Karpas-422 (cell line): ENCODE measurements around the gene TRMT44. TPM values are rescaled to one million over a fixed set of nuclear protein-coding genes. Genes with fewer than 3 reads are reported as not detected.

ENCODE experiments used
- DNase-seq: peaks from one replicate; pipeline ENCODE4 v3.0.0-alpha.2; 2015
- H2AFZ ChIP-seq: fragments of 200-600 bp; sonication (generic); 2 replicates; pipeline ENCODE4 v1.6.1; 2014; ENCODE audit warnings: antibody characterized with exemption, low read length, mixed read lengths
- H3K27ac ChIP-seq: fragments of 200-600 bp; sonication (generic); 2 replicates; pipeline ENCODE4 v1.5.1; 2014; ENCODE audit warnings: mild to moderate bottlenecking, low read length, moderate library complexity
- H3K27me3 ChIP-seq: fragments of 200-600 bp; sonication (generic); 2 replicates; pipeline ENCODE4 v1.6.1; 2014; ENCODE audit warnings: low read length, mixed read lengths
- H3K36me3 ChIP-seq: fragments of 200-600 bp; sonication (generic); 2 replicates; pipeline ENCODE4 v1.6.1; 2014; ENCODE audit warnings: low read length, mixed read lengths; ENCODE audit not compliant: insufficient read depth
- H3K4me1 ChIP-seq: fragments of 200-600 bp; sonication (generic); 2 replicates; pipeline ENCODE4 v1.6.1; 2014; ENCODE audit warnings: mild to moderate bottlenecking, low read length, mixed read lengths
- H3K4me2 ChIP-seq: fragments of 200-600 bp; sonication (generic); 2 replicates; pipeline ENCODE4 v1.6.1; 2014; ENCODE audit warnings: low read length, low read depth, mild to moderate bottlenecking; ENCODE audit not compliant: poor library complexity, severe bottlenecking
- H3K4me3 ChIP-seq: fragments of 200-600 bp; sonication (generic); 2 replicates; pipeline ENCODE4 v1.5.1; 2014; ENCODE audit warnings: mild to moderate bottlenecking, antibody characterized with exemption, low read length, mixed read lengths
- H3K79me2 ChIP-seq: fragments of 200-600 bp; sonication (generic); 2 replicates; pipeline ENCODE4 v1.6.1; 2014; ENCODE audit warnings: mild to moderate bottlenecking, low read length, mixed read lengths
- H3K9ac ChIP-seq: fragments of 200-600 bp; sonication (generic); 2 replicates; pipeline ENCODE4 v1.6.0; 2014; ENCODE audit warnings: low read length
- H3K9me2 ChIP-seq: fragments of 200-600 bp; sonication (generic), shearing (Covaris generic); replicated peaks from 2 replicates; pipeline ENCODE4 v1.6.0; 2014; ENCODE audit warnings: mild to moderate bottlenecking, low read length, moderate library complexity; ENCODE audit not compliant: insufficient read depth
- H3K9me3 ChIP-seq: fragments of 300-700, 200-600 bp; sonication (generic); 2 replicates; pipeline ENCODE4 v1.6.1; 2014; ENCODE audit warnings: low read length, mixed read lengths
- H4K20me1 ChIP-seq: fragments of 200-600 bp; sonication (generic); 2 replicates; pipeline ENCODE4 v1.6.1; 2014; ENCODE audit warnings: mild to moderate bottlenecking, antibody characterized with exemption, low read length, low read depth; ENCODE audit not compliant: insufficient read depth
- total RNA-seq: library from RNA; depleted of rRNA; stranded (reverse); fragments of >200 nt; shearing (Covaris generic); gene quantifications from 2 replicates; pipeline ENCODE4 v1.2.3, GENCODE V29; 2014; ENCODE audit warnings: low replicate concordance

The TRMT44 gene
- total RNA-seq, 1 experiment from 2014 or later = 14.1 TPM

DNA sequence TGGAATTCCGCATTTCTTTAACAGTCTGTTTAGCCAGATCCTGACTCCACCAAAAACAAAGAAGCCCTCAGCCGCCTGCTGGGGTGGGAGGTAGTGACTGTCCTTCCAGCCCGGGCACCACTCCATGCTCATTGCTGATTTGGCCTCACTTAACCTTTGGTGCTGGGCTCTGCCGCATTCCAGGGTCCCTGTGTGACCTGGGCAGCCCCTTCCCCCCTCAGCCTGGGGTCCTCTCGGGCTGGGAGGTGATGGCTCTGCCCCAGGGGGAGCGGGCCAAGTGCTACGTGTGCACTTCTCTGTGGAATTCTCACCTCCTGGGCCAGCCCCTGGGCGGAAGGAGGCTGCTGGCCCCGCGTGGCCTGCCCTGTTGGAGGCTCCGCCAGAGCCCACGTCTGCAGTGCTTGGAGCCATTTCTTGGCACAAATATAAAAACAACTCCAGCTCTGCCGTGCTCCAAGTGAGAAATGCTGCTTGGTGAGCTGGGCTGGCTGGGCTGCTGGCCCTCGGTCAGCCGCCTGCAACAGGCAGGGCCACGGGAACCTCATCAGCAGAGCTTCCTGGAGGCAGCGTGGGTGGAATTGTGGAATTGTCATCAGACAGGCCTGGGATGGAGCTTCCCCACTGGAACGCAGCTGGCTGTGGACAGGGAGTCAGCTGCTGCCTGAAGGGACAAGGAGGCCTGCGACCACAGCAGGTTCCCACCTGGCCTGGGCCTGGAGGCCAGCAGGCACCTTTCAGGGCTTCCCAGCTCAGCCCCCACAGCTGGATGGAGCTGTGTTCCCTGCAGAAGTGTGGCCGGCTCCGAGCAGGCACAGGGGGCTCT is 66.0 kb downstream of the TRMT44 start:
- DNase-seq = no peak
- H2AFZ ChIP-seq = no peak overlapping the region
- H3K9me2 ChIP-seq = no peaks in the 10 kb centered on the region
- H4K20me1 ChIP-seq = no peaks in the 10 kb centered on the region
- H3K27me3 ChIP-seq = no peaks in the 10 kb centered on the region
- H3K4me1 ChIP-seq = no peaks in the 10 kb centered on the region
- H3K9me3 ChIP-seq = no peaks in the 10 kb centered on the region
- H3K4me2 ChIP-seq = no peak overlapping the region
- H3K79me2 ChIP-seq = no peaks in the 10 kb centered on the region
- H3K36me3 ChIP-seq = no peaks in the 10 kb centered on the region
- no peak overlapping the region for H3K4me3 ChIP-seq
- H3K27ac ChIP-seq = no peak overlapping the region
- H3K9ac ChIP-seq = no peak overlapping the region

DNA sequence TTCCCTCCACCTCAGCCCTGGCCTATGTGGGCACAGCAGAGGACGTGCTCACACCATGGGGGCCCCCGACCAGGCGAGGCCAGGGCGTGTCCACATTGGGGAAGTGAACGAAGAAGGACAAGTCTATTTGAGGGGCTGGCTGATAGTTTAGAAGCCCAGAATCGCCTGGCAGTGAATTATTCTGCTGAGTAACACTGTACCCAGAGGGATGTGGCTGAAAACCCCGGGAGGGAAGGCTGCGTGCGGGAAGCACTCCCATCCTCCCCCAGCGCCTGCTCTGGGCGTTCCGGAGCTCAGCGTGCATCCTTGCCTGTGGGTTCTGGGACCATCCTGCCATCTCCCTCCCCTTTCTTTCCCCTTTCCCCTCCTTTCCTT is 66.6 kb downstream of the TRMT44 start:
- H3K9me2 ChIP-seq = no peaks in the 10 kb centered on the region
- no peak for DNase-seq
- H4K20me1 ChIP-seq = no peaks in the 10 kb centered on the region
- H3K27ac ChIP-seq = no peak overlapping the region
- H3K27me3 ChIP-seq = no peaks in the 10 kb centered on the region
- no peaks in the 10 kb centered on the region for H3K4me1 ChIP-seq
- no peaks in the 10 kb centered on the region for H3K9me3 ChIP-seq
- H3K36me3 ChIP-seq = no peaks in the 10 kb centered on the region
- H3K9ac ChIP-seq = no peak overlapping the region
- H3K4me2 ChIP-seq = no peak overlapping the region
- no peak overlapping the region for H3K4me3 ChIP-seq
- no peak overlapping the region for H2AFZ ChIP-seq
- H3K79me2 ChIP-seq = no peaks in the 10 kb centered on the region

DNA sequence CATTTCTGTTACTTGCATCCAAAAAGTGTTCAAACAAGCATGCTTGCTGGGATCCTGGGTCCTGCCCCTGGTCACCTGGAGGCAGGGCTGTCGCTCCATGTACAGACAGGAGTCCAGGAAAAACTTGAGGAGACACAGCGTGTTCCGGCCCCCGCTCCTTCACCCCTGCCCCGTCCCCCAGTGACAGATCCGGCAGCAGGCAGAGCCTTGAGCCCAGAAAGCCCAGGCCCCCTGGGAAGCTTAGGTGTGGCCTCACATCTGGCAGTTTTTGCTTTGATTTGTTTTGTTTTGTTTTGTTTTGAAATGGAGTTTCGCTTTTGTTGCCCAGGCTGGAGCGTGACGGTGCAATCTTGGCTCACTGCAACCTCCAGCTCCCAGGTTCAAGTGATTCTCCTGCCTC is 67.0 kb downstream of the TRMT44 start:
- Histone ChIP-seq H3K27me3 (no peaks in the 10 kb centered on the region), H3K9me2 (no peaks in the 10 kb centered on the region), H2AFZ (no peak overlapping the region), H3K9ac (no peak overlapping the region), H3K27ac (no peak overlapping the region), H3K4me2 (no peak overlapping the region), H3K4me1 (no peaks in the 10 kb centered on the region), H3K4me3 (no peak overlapping the region), H4K20me1 (no peaks in the 10 kb centered on the region), H3K79me2 (no peaks in the 10 kb centered on the region), H3K36me3 (no peaks in the 10 kb centered on the region), H3K9me3 (no peaks in the 10 kb centered on the region)
- no peak for DNase-seq

DNA sequence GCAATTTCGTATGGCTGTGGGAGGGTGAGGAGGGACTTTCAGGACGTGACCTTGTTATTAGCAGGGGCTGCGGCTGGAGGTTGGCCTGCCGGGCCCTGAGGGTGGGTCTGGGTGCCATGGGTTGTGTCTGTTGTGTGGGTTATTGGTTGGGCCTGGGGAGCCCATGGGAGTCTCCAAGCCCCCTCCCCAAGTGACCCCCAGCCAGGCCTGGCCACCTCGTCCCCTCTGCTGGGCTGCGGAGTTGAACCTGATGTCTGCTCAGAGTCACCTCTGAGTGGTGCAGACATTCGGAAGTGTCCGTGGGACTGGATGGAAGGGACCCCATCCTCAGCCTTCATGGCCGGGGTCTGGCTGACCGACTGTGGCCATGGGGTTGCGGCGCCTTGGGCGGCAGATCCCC is 67.7 kb downstream of the TRMT44 start:
- Histone ChIP-seq H3K4me1 (no peaks in the 10 kb centered on the region), H3K9me2 (no peaks in the 10 kb centered on the region), H3K4me3 (no peak overlapping the region), H3K27ac (no peak overlapping the region), H3K79me2 (no peaks in the 10 kb centered on the region), H3K9ac (no peak overlapping the region), H3K36me3 (no peaks in the 10 kb centered on the region), H2AFZ (no peak overlapping the region), H3K27me3 (no peaks in the 10 kb centered on the region), H4K20me1 (no peaks in the 10 kb centered on the region), H3K9me3 (no peaks in the 10 kb centered on the region), H3K4me2 (no peak overlapping the region)
- no peak for DNase-seq

DNA sequence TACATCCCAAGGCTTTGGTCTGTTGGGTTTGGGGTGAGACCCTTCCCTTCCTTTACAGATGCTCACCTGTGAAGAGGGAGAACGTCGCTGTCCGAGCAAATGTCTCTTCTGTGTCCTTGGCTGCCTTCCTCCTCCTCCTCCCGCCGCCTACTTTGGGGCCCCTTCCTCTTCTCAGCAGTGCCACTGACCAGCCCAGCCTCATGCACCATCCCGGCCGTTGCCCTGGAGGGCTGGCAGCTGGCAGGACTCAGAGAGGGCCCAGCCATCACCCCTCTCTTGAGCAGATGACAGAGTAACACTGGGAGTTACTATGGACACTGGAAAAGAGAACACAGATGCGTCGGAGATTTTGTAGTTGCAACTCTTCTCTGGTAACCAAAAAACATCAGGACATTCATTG is 68.2 kb downstream of the TRMT44 start:
- Histone ChIP-seq H3K9me3 (no peaks in the 10 kb centered on the region), H3K4me1 (no peaks in the 10 kb centered on the region), H3K9ac (no peak overlapping the region), H2AFZ (no peak overlapping the region), H3K4me3 (no peak overlapping the region), H3K79me2 (no peaks in the 10 kb centered on the region), H3K27me3 (no peaks in the 10 kb centered on the region), H4K20me1 (no peaks in the 10 kb centered on the region), H3K36me3 (no peaks in the 10 kb centered on the region), H3K27ac (no peak overlapping the region), H3K9me2 (no peaks in the 10 kb centered on the region), H3K4me2 (no peak overlapping the region)
- DNase-seq = no peak

DNA sequence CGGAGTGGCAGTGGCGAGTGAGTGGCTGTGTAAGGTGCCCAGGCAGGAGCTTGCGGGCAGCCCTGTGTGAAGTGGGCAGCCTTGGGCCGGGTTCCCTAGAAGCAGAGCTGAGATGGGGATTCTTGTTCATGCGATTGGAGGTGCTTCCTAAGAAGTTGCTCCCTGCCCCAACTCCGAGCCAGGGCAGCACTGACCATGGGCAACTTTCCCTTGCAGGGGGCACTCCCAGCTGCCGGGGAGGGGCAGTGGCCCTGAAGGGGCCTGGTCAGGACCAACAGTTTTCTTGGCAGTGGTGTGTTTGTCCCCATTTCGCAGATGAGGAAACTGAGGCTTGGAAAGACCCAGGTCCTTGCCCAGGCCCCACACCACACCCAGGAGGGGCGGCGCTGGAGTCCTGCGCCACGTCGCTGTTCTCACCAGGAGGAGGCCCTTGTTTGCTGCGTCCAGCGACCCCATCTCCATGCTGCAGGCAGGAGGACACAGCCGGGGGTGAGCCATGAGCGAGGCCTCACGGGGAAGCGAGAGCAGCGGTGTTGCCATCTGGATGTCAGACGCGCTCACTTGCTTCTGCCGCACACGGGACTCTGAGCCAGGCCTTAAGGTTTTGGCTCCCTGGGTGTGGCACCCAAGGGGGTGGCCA is 68.9 kb downstream of the TRMT44 start:
- Histone ChIP-seq H3K27ac (no peak overlapping the region), H3K4me2 (no peak overlapping the region), H3K9me3 (no peaks in the 10 kb centered on the region), H3K9ac (no peak overlapping the region), H3K36me3 (no peaks in the 10 kb centered on the region), H3K27me3 (no peaks in the 10 kb centered on the region), H3K4me1 (no peaks in the 10 kb centered on the region), H2AFZ (no peak overlapping the region), H3K4me3 (no peak overlapping the region), H3K79me2 (no peaks in the 10 kb centered on the region), H3K9me2 (no peaks in the 10 kb centered on the region), H4K20me1 (no peaks in the 10 kb centered on the region)
- DNase-seq = no peak

DNA sequence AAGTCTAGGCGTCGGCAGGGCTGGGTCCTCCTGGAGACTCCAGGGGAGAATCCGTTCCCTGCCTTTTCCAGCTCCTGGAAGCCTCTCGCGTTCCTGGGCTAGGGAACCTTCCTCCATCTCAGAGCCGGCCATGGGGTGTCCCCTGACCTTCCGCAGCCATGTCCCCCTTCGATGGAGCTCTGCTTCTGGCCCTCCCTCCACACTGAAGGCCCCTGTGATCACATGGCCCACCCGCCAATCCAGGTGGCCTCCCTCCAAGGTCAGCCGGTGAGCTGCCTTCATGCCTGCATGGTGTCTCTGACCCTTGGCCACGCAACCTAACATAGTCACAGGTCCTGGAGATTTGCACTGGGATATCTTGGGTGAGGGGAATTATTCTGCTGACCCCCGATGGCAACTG is 69.6 kb downstream of the TRMT44 start:
- Histone ChIP-seq H3K79me2 (no peaks in the 10 kb centered on the region), H3K9me3 (no peaks in the 10 kb centered on the region), H3K27ac (no peak overlapping the region), H3K9me2 (no peaks in the 10 kb centered on the region), H3K36me3 (no peaks in the 10 kb centered on the region), H3K9ac (no peak overlapping the region), H3K4me1 (no peaks in the 10 kb centered on the region), H3K27me3 (no peaks in the 10 kb centered on the region), H3K4me2 (no peak overlapping the region), H3K4me3 (no peak overlapping the region), H2AFZ (no peak overlapping the region), H4K20me1 (no peaks in the 10 kb centered on the region)
- no peak for DNase-seq

DNA sequence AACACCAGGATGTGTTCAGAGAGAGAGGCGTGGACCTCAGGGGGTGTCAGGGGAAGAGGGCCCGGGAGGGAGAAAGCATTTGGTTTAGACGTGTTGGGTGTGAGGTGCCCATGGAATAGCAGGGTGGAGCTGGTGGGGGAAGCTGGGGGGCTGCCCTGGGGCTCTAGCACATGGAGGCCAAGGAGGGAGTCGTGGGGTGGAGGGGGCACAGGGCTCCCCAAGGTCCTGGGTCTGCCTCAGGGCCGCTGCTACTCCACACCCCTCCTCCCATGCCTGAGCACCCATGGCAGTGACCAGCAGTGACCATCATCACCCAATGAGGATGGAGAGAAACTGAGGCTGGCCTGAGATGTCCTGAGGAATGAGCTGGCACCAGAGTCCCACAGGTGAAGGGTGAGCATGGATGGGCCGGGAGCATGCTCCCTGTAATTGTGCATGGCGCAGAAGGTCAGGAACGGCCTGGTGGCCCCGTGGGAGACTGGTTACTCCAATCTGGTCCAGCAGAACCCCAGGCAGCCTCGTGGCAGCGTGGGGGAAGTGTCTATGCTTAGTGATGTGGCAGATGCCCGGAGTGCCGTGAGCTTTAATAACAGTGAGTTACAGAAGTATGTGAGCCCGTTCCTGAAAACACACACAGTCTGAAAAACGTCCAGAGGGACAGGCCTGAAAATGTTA is 70.2 kb downstream of the TRMT44 start:
- no peak overlapping the region for H3K4me2 ChIP-seq
- no peak overlapping the region for H3K9ac ChIP-seq
- no peak overlapping the region for H3K27ac ChIP-seq
- no peaks in the 10 kb centered on the region for H4K20me1 ChIP-seq
- H3K79me2 ChIP-seq = no peaks in the 10 kb centered on the region
- no peaks in the 10 kb centered on the region for H3K4me1 ChIP-seq
- no peak overlapping the region for H2AFZ ChIP-seq
- H3K27me3 ChIP-seq = no peaks in the 10 kb centered on the region
- no peak overlapping the region for H3K4me3 ChIP-seq
- no peaks in the 10 kb centered on the region for H3K9me2 ChIP-seq
- no peak for DNase-seq
- H3K36me3 ChIP-seq = no peaks in the 10 kb centered on the region
- no peaks in the 10 kb centered on the region for H3K9me3 ChIP-seq
